Measurements from ENCODE around the gene DMAP1.
"Not testable (repeated sequence)": the region's sequence is repeated elsewhere in the genome, so short reads cannot be mapped to it uniquely, and the experiment has no call there.

DNA sequence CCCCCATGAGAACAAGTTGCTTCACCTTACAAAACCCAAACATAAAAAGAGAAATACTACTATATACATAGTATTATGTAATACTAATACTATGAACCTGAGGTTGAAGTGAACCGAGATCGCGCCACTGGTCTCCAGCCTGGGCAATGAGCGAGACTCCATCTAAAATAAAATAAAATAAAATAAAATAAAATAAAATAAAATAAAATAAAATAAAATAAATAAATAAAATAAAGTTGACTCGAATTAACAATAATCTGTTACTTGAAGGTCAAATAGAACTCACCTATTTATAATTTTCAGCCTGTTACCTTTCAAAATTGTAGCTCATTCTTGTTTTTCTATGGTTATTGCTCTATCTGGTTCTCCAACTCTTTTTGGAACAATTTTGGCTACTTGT lies 6.7 kb upstream of the DMAP1 start:
- TF ChIP-seq, protein P1, sequence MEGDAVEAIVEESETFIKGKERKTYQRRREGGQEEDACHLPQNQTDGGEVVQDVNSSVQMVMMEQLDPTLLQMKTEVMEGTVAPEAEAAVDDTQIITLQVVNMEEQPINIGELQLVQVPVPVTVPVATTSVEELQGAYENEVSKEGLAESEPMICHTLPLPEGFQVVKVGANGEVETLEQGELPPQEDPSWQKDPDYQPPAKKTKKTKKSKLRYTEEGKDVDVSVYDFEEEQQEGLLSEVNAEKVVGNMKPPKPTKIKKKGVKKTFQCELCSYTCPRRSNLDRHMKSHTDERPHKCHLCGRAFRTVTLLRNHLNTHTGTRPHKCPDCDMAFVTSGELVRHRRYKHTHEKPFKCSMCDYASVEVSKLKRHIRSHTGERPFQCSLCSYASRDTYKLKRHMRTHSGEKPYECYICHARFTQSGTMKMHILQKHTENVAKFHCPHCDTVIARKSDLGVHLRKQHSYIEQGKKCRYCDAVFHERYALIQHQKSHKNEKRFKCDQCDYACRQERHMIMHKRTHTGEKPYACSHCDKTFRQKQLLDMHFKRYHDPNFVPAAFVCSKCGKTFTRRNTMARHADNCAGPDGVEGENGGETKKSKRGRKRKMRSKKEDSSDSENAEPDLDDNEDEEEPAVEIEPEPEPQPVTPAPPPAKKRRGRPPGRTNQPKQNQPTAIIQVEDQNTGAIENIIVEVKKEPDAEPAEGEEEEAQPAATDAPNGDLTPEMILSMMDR (conservative IDR thresholded peaks at IDR 0.05; ENCODE audit: low read depth in 2 of 2) = not testable (repeated sequence)
- TF ChIP-seq JUNB (IDR thresholded peaks at IDR 0.05; ENCODE audit: unreplicated experiment); POLR2AphosphoS5 (IDR thresholded peaks at IDR 0.05; ENCODE audit: low read depth); ZNF114 (CRISPR knock-in tag; IDR thresholded peaks at IDR 0.05); EZH2phosphoT487 (IDR thresholded peaks at IDR 0.05; ENCODE audit: unreplicated experiment); EZH2 (IDR thresholded peaks at IDR 0.05; ENCODE audit: low read depth, unreplicated experiment); CREB1 (CRISPR knock-in tag; IDR thresholded peaks at IDR 0.05; ENCODE audit: low read depth); NANOG (IDR thresholded peaks at IDR 0.05; ENCODE audit: borderline replicate concordance); ZNF331 (CRISPR knock-in tag; IDR thresholded peaks at IDR 0.05; ENCODE audit: low read depth): not testable (repeated sequence)
- TF ChIP-seq, protein P2, sequence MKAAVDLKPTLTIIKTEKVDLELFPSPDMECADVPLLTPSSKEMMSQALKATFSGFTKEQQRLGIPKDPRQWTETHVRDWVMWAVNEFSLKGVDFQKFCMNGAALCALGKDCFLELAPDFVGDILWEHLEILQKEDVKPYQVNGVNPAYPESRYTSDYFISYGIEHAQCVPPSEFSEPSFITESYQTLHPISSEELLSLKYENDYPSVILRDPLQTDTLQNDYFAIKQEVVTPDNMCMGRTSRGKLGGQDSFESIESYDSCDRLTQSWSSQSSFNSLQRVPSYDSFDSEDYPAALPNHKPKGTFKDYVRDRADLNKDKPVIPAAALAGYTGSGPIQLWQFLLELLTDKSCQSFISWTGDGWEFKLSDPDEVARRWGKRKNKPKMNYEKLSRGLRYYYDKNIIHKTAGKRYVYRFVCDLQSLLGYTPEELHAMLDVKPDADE (IDR thresholded peaks at IDR 0.05) = not testable (repeated sequence)
- TF ChIP-seq, protein P3, sequence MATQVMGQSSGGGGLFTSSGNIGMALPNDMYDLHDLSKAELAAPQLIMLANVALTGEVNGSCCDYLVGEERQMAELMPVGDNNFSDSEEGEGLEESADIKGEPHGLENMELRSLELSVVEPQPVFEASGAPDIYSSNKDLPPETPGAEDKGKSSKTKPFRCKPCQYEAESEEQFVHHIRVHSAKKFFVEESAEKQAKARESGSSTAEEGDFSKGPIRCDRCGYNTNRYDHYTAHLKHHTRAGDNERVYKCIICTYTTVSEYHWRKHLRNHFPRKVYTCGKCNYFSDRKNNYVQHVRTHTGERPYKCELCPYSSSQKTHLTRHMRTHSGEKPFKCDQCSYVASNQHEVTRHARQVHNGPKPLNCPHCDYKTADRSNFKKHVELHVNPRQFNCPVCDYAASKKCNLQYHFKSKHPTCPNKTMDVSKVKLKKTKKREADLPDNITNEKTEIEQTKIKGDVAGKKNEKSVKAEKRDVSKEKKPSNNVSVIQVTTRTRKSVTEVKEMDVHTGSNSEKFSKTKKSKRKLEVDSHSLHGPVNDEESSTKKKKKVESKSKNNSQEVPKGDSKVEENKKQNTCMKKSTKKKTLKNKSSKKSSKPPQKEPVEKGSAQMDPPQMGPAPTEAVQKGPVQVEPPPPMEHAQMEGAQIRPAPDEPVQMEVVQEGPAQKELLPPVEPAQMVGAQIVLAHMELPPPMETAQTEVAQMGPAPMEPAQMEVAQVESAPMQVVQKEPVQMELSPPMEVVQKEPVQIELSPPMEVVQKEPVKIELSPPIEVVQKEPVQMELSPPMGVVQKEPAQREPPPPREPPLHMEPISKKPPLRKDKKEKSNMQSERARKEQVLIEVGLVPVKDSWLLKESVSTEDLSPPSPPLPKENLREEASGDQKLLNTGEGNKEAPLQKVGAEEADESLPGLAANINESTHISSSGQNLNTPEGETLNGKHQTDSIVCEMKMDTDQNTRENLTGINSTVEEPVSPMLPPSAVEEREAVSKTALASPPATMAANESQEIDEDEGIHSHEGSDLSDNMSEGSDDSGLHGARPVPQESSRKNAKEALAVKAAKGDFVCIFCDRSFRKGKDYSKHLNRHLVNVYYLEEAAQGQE (IDR thresholded peaks at IDR 0.05; ENCODE audit: unreplicated experiment) = not testable (repeated sequence)
- TF ChIP-seq, protein P4, sequence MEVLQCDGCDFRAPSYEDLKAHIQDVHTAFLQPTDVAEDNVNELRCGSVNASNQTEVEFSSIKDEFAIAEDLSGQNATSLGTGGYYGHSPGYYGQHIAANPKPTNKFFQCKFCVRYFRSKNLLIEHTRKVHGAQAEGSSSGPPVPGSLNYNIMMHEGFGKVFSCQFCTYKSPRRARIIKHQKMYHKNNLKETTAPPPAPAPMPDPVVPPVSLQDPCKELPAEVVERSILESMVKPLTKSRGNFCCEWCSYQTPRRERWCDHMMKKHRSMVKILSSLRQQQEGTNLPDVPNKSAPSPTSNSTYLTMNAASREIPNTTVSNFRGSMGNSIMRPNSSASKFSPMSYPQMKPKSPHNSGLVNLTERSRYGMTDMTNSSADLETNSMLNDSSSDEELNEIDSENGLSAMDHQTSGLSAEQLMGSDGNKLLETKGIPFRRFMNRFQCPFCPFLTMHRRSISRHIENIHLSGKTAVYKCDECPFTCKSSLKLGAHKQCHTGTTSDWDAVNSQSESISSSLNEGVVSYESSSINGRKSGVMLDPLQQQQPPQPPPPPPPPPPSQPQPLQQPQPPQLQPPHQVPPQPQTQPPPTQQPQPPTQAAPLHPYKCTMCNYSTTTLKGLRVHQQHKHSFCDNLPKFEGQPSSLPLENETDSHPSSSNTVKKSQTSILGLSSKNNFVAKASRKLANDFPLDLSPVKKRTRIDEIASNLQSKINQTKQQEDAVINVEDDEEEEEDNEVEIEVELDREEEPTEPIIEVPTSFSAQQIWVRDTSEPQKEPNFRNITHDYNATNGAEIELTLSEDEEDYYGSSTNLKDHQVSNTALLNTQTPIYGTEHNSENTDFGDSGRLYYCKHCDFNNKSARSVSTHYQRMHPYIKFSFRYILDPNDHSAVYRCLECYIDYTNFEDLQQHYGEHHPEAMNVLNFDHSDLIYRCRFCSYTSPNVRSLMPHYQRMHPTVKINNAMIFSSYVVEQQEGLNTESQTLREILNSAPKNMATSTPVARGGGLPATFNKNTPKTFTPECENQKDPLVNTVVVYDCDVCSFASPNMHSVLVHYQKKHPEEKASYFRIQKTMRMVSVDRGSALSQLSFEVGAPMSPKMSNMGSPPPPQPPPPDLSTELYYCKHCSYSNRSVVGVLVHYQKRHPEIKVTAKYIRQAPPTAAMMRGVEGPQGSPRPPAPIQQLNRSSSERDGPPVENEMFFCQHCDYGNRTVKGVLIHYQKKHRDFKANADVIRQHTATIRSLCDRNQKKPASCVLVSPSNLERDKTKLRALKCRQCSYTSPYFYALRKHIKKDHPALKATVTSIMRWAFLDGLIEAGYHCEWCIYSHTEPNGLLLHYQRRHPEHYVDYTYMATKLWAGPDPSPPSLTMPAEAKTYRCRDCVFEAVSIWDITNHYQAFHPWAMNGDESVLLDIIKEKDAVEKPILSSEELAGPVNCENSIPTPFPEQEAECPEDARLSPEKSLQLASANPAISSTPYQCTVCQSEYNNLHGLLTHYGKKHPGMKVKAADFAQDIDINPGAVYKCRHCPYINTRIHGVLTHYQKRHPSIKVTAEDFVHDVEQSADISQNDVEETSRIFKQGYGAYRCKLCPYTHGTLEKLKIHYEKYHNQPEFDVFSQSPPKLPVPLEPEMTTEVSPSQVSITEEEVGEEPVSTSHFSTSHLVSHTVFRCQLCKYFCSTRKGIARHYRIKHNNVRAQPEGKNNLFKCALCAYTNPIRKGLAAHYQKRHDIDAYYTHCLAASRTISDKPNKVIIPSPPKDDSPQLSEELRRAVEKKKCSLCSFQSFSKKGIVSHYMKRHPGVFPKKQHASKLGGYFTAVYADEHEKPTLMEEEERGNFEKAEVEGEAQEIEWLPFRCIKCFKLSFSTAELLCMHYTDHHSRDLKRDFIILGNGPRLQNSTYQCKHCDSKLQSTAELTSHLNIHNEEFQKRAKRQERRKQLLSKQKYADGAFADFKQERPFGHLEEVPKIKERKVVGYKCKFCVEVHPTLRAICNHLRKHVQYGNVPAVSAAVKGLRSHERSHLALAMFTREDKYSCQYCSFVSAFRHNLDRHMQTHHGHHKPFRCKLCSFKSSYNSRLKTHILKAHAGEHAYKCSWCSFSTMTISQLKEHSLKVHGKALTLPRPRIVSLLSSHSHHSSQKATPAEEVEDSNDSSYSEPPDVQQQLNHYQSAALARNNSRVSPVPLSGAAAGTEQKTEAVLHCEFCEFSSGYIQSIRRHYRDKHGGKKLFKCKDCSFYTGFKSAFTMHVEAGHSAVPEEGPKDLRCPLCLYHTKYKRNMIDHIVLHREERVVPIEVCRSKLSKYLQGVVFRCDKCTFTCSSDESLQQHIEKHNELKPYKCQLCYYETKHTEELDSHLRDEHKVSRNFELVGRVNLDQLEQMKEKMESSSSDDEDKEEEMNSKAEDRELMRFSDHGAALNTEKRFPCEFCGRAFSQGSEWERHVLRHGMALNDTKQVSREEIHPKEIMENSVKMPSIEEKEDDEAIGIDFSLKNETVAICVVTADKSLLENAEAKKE (CRISPR knock-in tag; IDR thresholded peaks at IDR 0.05) = not testable (repeated sequence)

Data from GM23338 (cell line).